NCI-H128 (cell line): ENCODE measurements around the gene MED8.
A peak's percentile ranks its signal among the peaks of the same experiment; 100 is the strongest.

ENCODE experiments used
- DNase-seq: peaks from one replicate; lab custom pipeline; 2025; ENCODE audit not compliant: unreplicated experiment; lab: John Stamatoyannopoulos, UW

MED8 gene

GRCh38 chr1:43389326-43390313 is at the start of gene MED8, which contains the start of gene SZT2:
Gene MED8, minus strand, starts transcription at chr1:43389800. Its CDS starts 36 bp downstream, at chr1:43389764.
Gene SZT2, plus strand, starts transcription at chr1:43389899. Its CDS starts 70 bp downstream, at chr1:43389969.
- peak; percentile 95 for DNase-seq

GRCh38 chr1:43438953-43439581 is 49.5 kb upstream of the MED8 start:
- no peak for DNase-seq

GRCh38 chr1:43438576-43438952 is 49.0 kb upstream of the MED8 start:
- DNase-seq, result no peak

- no peak for DNase-seq
These were observed 48.4 kb upstream of the MED8 start for GRCh38 chr1:43438006-43438405.

- DNase-seq, result no peak
These were observed 47.7 kb upstream of the MED8 start for GRCh38 chr1:43437031-43437973.

- no peak for DNase-seq
These were observed 46.8 kb upstream of the MED8 start for GRCh38 chr1:43436371-43436770.

GRCh38 chr1:43435146-43436145 is 45.8 kb upstream of the MED8 start:
- DNase-seq, result no peak

GRCh38 chr1:43434256-43434655 is 44.7 kb upstream of the MED8 start:
- no peak for DNase-seq

GRCh38 chr1:43432907-43433306 is 43.3 kb upstream of the MED8 start:
- DNase-seq, result no peak

GRCh38 chr1:43432171-43432860 is 42.7 kb upstream of the MED8 start:
- no peak for DNase-seq

GRCh38 chr1:43431676-43432075 is 42.1 kb upstream of the MED8 start:
- DNase-seq, result no peak

- no peak for DNase-seq
These were observed 41.2 kb upstream of the MED8 start for GRCh38 chr1:43430831-43431230.

GRCh38 chr1:43427941-43428340 is 38.3 kb upstream of the MED8 start:
- DNase-seq, result no peak

GRCh38 chr1:43427524-43427923 is 37.9 kb upstream of the MED8 start:
- DNase-seq, result no peak

GRCh38 chr1:43426221-43426620 is 36.6 kb upstream of the MED8 start:
- DNase-seq, result no peak

GRCh38 chr1:43425045-43425444 is 35.4 kb upstream of the MED8 start:
- no peak for DNase-seq

GRCh38 chr1:43423672-43424550 is 34.3 kb upstream of the MED8 start:
- no peak for DNase-seq

- DNase-seq, result no peak
These were observed 33.5 kb upstream of the MED8 start for GRCh38 chr1:43422995-43423671.
